GM23338 (cell line): ENCODE results near the gene RAPGEF5. TPM values are rescaled to one million over a fixed set of nuclear protein-coding genes. Genes with fewer than 3 reads are reported as not detected.

Experiments used
- ATAC-seq: fragments of 200-7000 bp; cut with Tn5 transposase; 3 replicates; pipeline ENCODE4 v1.9.1; 2020
- DNase-seq: peaks from one replicate; pipeline ENCODE4 v3.0.0-alpha.2; 2015; ENCODE audit warnings: low spot score
- H2AFZ ChIP-seq: fragments of 200-600 bp; sonication (generic); 2 replicates; pipeline ENCODE4 v1.8.0; 2016; ENCODE audit warnings: antibody characterized with exemption, mild to moderate bottlenecking, moderate library complexity
- H3F3A ChIP-seq: fragments of 200-600 bp; sonication (generic); replicated peaks from 2 replicates; pipeline ENCODE4 v1.8.0; 2017; ENCODE audit warnings: antibody characterized with exemption, mixed run types, low read depth
- H3K27ac ChIP-seq: fragments of 200-600 bp; sonication (generic); 2 replicates; pipeline ENCODE4 v1.6.1; 2016; ENCODE audit warnings: low read depth
- H3K27me3 ChIP-seq: fragments of 200-600 bp; sonication (generic); 2 replicates; pipeline ENCODE4 v1.8.0; 2016; ENCODE audit warnings: mild to moderate bottlenecking, mixed run types, moderate library complexity; ENCODE audit not compliant: insufficient read depth
- H3K36me3 ChIP-seq: fragments of 200-600 bp; sonication (generic); 2 replicates; pipeline ENCODE4 v1.8.0; 2016; ENCODE audit warnings: mild to moderate bottlenecking; ENCODE audit not compliant: insufficient read depth
- H3K4me1 ChIP-seq: fragments of 200-600 bp; sonication (generic); 2 replicates; pipeline ENCODE4 v1.8.0; 2016; ENCODE audit warnings: mild to moderate bottlenecking, moderate library complexity; ENCODE audit not compliant: insufficient read depth
- H3K4me2 ChIP-seq: fragments of 200-600 bp; sonication (generic); 2 replicates; pipeline ENCODE4 v1.7.1; 2017; ENCODE audit warnings: mixed run types
- H3K4me3 ChIP-seq: fragments of 200-600 bp; sonication (generic); 2 replicates; pipeline ENCODE4 v1.6.1; 2016; ENCODE audit warnings: mixed run types
- H3K79me2 ChIP-seq: fragments of 200-600 bp; sonication (generic); replicated peaks from 2 replicates; pipeline ENCODE4 v1.8.0; 2017; ENCODE audit warnings: mild to moderate bottlenecking; ENCODE audit not compliant: insufficient read depth
- H3K9me2 ChIP-seq: fragments of 200-600 bp; sonication (generic); 2 replicates; pipeline ENCODE4 v1.8.0; 2017; ENCODE audit not compliant: insufficient read depth
- H4K20me1 ChIP-seq: fragments of 200-600 bp; sonication (generic); replicated peaks from 2 replicates; pipeline ENCODE4 v1.8.0; 2017; ENCODE audit warnings: mild to moderate bottlenecking; ENCODE audit not compliant: insufficient read depth
- H3K27ac Mint-ChIP-seq: 2 replicates; pipeline ENCODE4 v1.8.0; 2020; ENCODE audit warnings: inconsistent platforms, mild to moderate bottlenecking, moderate library complexity, mixed read lengths
- H3K27me3 Mint-ChIP-seq: 3 replicates; pipeline ENCODE4 v1.8.0; 2022; ENCODE audit warnings: low read depth, mild to moderate bottlenecking, moderate library complexity, mixed read lengths, inconsistent platforms; ENCODE audit not compliant: insufficient read depth, poor library complexity
- H3K36me3 Mint-ChIP-seq: 3 replicates; pipeline ENCODE4 v1.8.0; 2021; ENCODE audit warnings: low read depth, mild to moderate bottlenecking, inconsistent platforms, moderate library complexity, mixed read lengths
- H3K4me1 Mint-ChIP-seq: 3 replicates; pipeline ENCODE4 v1.8.0; 2020; ENCODE audit warnings: mild to moderate bottlenecking, inconsistent platforms, mixed read lengths
- H3K4me3 Mint-ChIP-seq: 3 replicates; pipeline ENCODE4 v1.8.0; 2021; ENCODE audit warnings: moderate library complexity, mild to moderate bottlenecking, inconsistent platforms, mixed read lengths
- H3K9me3 Mint-ChIP-seq: 3 replicates; pipeline ENCODE4 v1.8.0; 2020; ENCODE audit warnings: moderate library complexity, mild to moderate bottlenecking, inconsistent platforms, mixed read lengths
- CREB1 ChIP-seq: fragments of 250-450 bp; sonication (Bioruptor Pico); IDR thresholded peaks from 2 replicates; pipeline ENCODE4 v1.5.0; 2020; ENCODE audit warnings: low read depth, mild to moderate bottlenecking, moderate library complexity
- ETS1 ChIP-seq: IDR thresholded peaks from 2 replicates; pipeline ENCODE4 v1.6.1; 2016; ENCODE audit warnings: antibody characterized with exemption
- NANOG ChIP-seq: IDR thresholded peaks from 2 replicates; pipeline ENCODE4 v1.6.1; 2016; ENCODE audit warnings: antibody characterized with exemption, borderline replicate concordance
- ZNF114 ChIP-seq: fragments of 250-450 bp; sonication (Bioruptor Pico); IDR thresholded peaks from 2 replicates; pipeline ENCODE4 v1.5.0; 2020; ENCODE audit warnings: mild to moderate bottlenecking, moderate library complexity
- ZNF331 ChIP-seq: fragments of 250-450 bp; sonication (Bioruptor Pico); IDR thresholded peaks from 2 replicates; pipeline ENCODE4 v1.5.0; 2020; ENCODE audit warnings: low read depth, mild to moderate bottlenecking, moderate library complexity
- ZNF462 ChIP-seq: fragments of 250-450 bp; sonication (Bioruptor Pico); IDR thresholded peaks from 2 replicates; pipeline ENCODE4 v1.5.0; 2020; ENCODE audit warnings: mild to moderate bottlenecking, moderate library complexity
- polyA plus RNA-seq: library from polyadenylated mRNA; unstranded; fragments of >200 nt; fragmentation: Nextera tagmentation; extraction: Ambion mirVana; gene quantifications from 2 replicates; pipeline ENCODE4 v1.2.1, GENCODE V29; 2016
- total RNA-seq: library from RNA; depleted of rRNA; stranded (reverse); fragments of >200 nt; shearing (Covaris generic); gene quantifications from 2 replicates; pipeline ENCODE4 v1.2.3, GENCODE V29; 2014
- TF ChIP-seq, protein P1 (sequence below), 2 experiments: fragments of 200-600 bp in 1 of 2; sonication (generic) in 1 of 2; conservative IDR thresholded peaks; 2 replicates each; pipeline versions ENCODE4 v1.5.1 to v1.6.1; 2016 to 2017; ENCODE audit warnings: antibody characterized with exemption in 2 of 2, low read depth in 2 of 2, mild to moderate bottlenecking in 2 of 2, moderate library complexity in 1 of 2

Gene RAPGEF5
- total and polyA plus RNA-seq, 2 experiments from 2014 or later, result 6.3 to 13.1 TPM

DNA sequence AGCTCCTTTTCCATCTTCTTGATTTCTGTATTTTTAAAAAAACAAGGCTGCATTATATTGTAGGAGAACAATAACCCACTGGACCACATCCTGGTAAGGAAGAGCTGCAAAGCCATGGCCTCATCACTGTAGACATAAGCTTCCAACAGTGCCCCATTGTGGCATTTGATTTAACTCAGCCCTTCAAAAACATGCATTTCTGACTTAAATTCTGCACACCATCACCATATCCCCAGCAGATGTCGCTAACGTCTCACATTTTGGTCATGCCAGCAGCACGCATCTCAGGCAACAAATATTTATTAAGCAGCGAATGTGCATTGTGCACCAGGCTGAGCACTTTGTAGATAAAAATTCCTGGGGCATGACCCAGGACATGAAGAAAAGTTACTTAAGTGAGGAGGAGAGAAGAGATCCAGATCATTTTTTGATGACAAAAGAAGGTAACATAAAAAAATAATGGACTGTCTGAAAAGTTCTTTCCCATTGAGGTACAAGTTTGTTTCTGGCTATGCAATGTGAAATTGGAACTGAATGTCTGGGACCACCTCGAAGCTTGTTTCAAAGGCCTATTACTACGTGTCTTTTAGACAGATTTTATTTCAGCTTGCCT is 246.6 kb downstream of the RAPGEF5 start:
- Histone ChIP-seq H4K20me1 (no peaks in the 10 kb centered on the region), H3K27me3 (no peaks in the 10 kb centered on the region), H3K79me2 (no peaks in the 10 kb centered on the region), H3K4me2 (no peak overlapping the region), H2AFZ (no peak overlapping the region), H3K27ac (no peak overlapping the region), H3K4me1 (no peaks in the 10 kb centered on the region), H3K4me3 (no peak overlapping the region), H3K9me2 (no peaks in the 10 kb centered on the region), H3F3A (no peaks in the 10 kb centered on the region), H3K36me3 (no peaks in the 10 kb centered on the region)
- H3K27ac Mint-ChIP-seq, result no peak overlapping the region
- ATAC-seq (peak; percentile 79), DNase-seq (peak; percentile 86)
- peaks cover 8% of the 10 kb centered on the region; the same call in 2 of the 3 replicates for H3K36me3 Mint-ChIP-seq
- no peak overlapping the region for H3K4me3 Mint-ChIP-seq
- TF ChIP-seq, protein P1, sequence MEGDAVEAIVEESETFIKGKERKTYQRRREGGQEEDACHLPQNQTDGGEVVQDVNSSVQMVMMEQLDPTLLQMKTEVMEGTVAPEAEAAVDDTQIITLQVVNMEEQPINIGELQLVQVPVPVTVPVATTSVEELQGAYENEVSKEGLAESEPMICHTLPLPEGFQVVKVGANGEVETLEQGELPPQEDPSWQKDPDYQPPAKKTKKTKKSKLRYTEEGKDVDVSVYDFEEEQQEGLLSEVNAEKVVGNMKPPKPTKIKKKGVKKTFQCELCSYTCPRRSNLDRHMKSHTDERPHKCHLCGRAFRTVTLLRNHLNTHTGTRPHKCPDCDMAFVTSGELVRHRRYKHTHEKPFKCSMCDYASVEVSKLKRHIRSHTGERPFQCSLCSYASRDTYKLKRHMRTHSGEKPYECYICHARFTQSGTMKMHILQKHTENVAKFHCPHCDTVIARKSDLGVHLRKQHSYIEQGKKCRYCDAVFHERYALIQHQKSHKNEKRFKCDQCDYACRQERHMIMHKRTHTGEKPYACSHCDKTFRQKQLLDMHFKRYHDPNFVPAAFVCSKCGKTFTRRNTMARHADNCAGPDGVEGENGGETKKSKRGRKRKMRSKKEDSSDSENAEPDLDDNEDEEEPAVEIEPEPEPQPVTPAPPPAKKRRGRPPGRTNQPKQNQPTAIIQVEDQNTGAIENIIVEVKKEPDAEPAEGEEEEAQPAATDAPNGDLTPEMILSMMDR (conservative IDR thresholded peaks at IDR 0.05; ENCODE audit: low read depth in 2 of 2), result peak; percentile 96 to 97
- no peak for TF ChIP-seq ZNF462
- peaks cover 8% of the 10 kb centered on the region for H3K4me1 Mint-ChIP-seq
- H3K9me3 Mint-ChIP-seq, result peaks cover 12% of the 10 kb centered on the region; the same call in 2 of the 3 replicates
- peaks cover 18% of the 10 kb centered on the region for H3K27me3 Mint-ChIP-seq

GRCh38 chr7:22109761-22110160 is 247.2 kb downstream of the RAPGEF5 start:
- Histone ChIP-seq H4K20me1 (no peaks in the 10 kb centered on the region), H3K27ac (no peak overlapping the region)
- peak; percentile 55 for ATAC-seq

More at GRCh38 chr7:22109761-22110160, 247.2 kb downstream of the RAPGEF5 start:
- Mint-ChIP-seq H3K9me3 (peaks cover 15% of the 10 kb centered on the region; the same call in 2 of the 3 replicates), H3K27ac (no peak overlapping the region), H3K4me1 (peaks cover 8% of the 10 kb centered on the region), H3K36me3 (peaks cover 11% of the 10 kb centered on the region; the same call in 2 of the 3 replicates), H3K4me3 (no peak overlapping the region), H3K27me3 (peaks cover 14% of the 10 kb centered on the region)
- Histone ChIP-seq H3K9me2 (no peaks in the 10 kb centered on the region), H3K4me1 (no peaks in the 10 kb centered on the region), H3F3A (no peaks in the 10 kb centered on the region), H3K4me2 (no peak overlapping the region), H3K79me2 (no peaks in the 10 kb centered on the region), H3K36me3 (no peaks in the 10 kb centered on the region), H3K4me3 (no peak overlapping the region), H2AFZ (no peak overlapping the region), H3K27me3 (no peaks in the 10 kb centered on the region)
- DNase-seq, result peak; percentile 82
- no peak for TF ChIP-seq CREB1 (CRISPR knock-in tag)
- no peak for TF ChIP-seq ZNF114 (CRISPR knock-in tag)
- no peak for TF ChIP-seq ZNF331 (CRISPR knock-in tag)
- no peak for TF ChIP-seq NANOG
- TF ChIP-seq, protein P1 (conservative IDR thresholded peaks at IDR 0.05; ENCODE audit: low read depth in 2 of 2), result peak; percentile 48 to 67
- no peak for TF ChIP-seq ETS1
